Activated T-cell treated with anti-CD3 and anti-CD28 coated beads, Interleukin-2, amount 50 U/mL, for 48 hours (primary cell): Measurements from ENCODE around the gene SPATA2L.

Experiments used
- DNase-seq, 2 experiments: peaks; one replicate each; pipeline ENCODE4 v3.0.0-alpha.2; 2020

Gene SPATA2L, protein sequence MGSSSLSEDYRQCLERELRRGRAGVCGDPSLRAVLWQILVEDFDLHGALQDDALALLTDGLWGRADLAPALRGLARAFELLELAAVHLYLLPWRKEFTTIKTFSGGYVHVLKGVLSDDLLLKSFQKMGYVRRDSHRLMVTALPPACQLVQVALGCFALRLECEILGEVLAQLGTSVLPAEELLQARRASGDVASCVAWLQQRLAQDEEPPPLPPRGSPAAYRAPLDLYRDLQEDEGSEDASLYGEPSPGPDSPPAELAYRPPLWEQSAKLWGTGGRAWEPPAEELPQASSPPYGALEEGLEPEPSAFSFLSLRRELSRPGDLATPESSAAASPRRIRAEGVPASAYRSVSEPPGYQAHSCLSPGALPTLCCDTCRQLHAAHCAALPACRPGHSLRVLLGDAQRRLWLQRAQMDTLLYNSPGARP

DNA sequence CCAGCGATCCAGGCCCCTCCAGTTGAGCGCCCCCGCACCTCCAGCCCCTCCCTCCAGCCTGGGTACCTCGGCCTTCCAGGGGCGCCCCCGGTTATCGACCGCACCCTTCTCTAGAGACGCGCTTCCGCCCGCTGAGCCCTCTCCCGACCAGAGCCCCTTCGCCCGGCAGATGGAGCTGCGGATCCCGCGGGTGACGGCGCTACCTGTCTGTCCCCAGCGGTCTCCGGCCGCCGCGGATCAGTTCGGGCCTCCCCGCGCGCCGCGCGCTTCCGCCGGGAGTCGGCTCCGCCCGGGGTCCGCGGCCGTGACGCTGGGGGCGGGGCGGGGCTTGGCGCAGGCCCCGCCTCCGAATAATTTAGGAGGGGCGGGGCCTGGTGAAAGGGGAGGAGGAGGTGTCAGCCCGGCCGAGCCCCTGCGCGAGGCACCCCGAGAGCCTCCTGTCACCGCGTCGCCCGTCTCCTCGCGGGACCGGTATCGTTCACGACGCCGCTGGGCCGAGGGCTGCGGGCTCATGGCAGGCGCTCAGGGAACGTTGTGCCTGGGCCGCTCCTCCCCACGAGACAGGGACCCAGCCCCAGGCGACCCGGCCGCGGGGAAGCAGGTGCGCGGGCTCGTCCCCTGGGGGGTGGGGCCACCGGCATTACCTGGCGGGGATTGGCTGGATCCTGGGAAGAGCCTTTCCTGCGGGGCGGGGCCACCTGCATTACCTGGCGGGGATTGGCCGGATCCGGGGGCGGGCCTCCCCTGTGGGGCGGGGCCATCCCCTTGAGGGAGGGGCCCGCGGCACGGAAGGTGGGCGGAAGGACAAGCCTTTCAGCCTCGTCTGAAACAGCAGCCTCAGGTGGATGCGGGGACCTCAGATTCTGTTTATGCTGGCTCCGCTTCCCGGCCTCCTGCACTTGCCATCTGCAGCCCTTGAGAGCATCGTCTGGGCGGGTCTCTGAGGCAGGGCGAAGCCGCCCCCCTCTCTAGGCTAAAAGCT lies at the start of gene SPATA2L:
SPATA2L (minus strand) TSS at position 281 of the 982 bp plus-strand sequence. CDS start 473 bp downstream, outside the sequence.
- DNase-seq = peak; percentile 98 to 99

DNA sequence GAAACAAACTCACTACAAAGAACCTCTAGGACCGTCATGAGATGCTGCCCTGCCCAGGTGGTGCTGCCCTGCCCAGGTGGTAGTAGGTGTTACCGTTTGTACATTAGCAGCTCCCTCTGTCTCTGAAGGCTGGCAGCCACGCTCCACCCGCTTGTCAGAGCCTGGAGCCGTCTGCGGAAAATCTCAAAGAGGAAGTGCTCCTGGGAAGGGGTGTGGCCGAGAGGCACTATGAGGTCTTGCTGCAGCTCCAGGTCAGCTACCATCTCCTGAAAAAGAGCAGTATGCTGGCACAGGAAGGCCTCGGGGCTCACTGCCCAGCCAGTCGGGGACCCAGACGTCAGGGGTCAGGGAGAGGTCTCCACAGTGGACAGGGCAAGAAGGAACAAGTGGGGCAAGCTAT lies 48.1 kb upstream of the SPATA2L start:
- DNase-seq = no peak

DNA sequence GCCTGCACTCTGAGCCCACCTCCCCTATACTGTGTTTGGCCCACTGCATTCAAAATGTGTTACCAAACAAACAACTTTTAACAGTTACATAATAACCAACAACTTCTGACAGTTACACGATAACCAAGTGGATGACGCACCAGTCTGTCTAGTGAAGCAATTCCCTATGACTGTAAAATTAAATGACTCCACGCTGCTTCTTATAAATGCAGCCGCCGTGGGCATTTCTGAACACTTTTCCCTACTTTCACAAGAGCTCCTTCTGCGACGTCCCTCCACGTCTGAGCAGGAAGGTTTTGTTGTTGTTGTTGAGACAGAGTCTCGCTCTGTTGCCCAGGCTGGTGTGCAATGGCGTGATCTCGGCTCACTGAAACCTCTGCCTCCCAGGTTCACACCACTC lies 47.4 kb upstream of the SPATA2L start:
- no peak for DNase-seq

DNA sequence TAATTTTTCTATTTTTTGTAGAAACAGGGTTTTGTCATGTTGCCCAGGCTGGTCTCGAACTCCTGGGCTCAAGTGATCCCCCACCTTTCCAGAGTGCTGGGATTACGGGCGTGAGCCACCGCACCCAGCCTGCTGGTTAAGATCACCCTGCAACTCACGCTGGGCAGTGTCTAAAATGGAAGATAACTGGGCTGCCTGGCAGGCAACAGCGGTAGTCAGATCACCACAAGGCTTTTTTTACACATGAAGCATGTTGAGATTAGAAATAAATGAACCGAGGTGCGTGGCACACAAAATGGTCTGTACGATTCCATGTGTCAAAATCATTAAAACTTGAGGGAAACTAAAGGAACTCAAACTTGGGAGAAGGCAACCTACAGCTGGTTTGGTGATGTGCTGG lies 46.6 kb upstream of the SPATA2L start:
- DNase-seq = no peak

DNA sequence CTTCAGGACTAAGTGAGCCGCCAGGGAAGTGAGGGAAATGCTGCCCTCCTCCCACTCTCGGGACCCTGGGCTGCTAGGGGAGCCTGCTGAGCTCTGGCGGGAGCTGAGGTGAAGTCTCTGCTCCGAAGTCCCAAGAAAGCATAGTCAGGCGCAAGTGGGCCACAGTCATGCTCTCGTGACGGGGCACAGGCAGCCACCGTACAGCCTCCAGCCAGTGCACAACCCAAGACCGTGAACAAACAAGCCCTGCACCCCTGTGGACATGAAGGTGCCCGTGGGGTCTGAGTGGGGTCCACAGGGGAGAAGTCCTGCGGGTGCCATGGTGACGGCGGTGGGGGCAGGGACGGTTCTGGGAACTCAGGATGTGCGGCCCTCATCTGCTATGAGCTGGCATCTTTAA lies 44.5 kb upstream of the SPATA2L start:
- no peak for DNase-seq

DNA sequence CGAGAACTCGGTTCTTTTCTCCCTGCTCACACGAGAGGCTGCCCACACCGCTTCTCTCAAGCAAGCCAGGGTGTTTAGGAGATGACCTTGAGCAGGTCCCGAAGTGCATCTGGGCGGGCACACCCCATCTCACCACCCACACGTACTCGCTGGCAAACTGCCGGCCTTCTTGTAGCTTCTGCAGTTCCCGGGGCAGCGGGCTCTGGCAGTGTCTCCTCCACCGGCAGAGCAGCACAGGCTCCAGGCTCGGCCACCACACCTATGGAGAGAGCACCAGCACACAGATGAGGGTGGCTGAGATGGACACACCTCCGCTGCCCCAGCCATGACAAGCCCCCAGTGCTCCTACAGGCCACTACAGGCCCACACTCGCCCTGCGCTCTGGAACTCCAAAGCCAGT lies 43.3 kb upstream of the SPATA2L start:
- DNase-seq = no peak

DNA sequence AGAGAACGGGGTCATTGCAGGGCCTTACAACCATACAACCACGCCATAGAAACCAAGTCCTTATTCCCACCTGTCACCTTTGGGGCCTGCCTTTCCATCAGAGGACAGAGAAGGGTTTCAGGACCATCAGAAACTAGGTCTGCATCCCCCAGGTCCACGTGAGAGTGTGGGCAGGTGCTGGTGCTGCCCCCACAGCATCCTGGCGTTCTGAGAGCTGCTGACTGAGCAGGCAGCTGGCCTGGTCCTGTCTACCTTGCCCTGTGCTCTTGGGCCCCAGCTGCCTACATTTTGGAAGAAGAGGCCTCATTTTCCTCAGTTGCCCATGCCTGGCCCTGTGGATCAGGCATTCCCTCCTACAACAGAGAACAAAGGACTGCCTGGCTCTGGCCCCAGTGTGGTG lies 41.4 kb upstream of the SPATA2L start:
- no peak for DNase-seq

DNA sequence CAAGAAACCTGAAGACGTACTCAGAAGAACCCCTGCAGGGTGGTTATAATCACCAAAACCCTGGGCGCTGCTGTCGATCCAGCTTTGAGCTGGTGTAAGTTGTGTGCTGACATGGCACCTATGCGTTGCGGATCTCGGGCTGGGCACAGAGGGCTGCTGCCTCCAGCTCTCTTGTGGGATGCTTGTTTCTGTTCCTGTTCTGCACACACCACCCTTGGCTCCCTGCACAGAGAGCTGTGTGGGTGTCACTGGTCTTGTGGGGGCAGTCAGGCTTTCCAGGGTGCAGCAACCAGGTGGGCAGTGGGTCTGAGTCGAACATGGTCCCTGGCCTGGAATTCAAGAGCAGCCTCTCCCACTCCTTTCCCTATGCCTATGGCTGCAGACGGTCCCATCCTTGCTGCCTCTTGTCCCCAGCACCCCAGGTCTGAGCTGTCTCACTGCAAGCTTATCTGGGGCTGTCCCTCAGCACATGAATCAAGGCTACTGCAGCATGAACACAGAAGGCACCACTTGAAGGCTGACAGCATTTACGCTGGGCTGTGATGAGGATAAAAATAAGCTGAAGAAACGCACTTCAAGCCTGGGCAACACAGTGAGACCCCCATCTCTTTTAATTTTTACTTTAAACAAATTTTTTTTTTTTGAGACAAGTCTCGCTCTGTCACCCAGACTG lies 40.0 kb upstream of the SPATA2L start:
- no peak for DNase-seq

DNA sequence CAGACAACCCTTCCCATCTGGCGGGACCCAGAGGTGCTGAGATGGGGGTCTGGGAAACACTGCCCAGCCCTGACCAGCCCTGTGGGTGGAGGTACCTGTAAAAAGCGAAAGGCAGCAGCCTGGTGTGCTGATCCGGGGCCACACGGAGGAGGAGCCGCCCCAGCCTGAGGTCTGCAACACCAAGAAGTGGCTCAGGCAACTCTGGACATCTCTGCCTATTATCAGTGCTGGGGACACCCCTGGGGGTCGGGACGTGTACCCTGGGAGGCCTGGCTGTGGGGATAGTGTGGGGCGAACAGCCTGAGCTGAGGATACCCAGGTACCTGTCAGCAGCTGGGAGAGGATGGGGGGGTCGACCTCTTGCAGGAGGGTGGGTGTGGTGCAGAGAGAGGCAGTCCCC lies 37.9 kb upstream of the SPATA2L start:
- DNase-seq = no peak

DNA sequence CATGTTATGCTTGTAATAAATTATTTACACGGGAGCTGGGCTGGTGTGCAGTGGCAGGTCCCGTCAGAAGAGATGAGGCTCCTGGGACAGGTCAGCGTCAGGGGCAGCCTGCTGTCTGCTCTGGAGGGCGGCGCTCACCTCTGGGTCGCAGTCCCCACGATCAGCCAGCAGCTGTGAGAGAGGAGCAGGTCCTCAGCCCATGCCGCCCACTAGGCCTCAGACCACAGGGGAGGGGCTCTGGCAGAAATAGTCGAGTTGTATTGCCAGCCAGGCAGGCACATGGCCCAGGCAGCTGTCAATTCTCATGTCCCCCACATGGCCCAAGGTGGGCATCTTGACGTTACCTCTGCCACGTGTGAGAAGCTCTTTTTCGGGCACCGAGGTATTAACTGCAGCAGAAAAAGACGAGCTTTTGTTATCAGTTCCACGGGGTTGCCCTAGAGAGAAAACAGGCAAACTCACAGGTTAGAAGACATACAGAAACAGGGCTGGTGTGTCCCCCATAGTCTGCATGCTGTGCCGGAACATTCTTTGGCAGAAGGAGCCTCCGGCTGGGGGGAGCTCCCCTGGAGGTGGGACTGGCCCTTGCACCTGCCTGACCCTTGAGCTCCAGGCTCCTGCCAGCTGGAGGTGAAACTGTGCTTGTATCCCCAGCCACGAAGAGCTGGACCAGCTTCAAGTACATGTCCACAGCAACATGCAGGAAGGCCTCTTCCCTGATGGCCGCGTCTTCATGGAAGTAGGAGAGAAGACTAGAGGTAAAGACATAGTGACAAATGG lies 37.2 kb upstream of the SPATA2L start:
- DNase-seq = peak in 1 of 2 experiments; percentile 19

DNA sequence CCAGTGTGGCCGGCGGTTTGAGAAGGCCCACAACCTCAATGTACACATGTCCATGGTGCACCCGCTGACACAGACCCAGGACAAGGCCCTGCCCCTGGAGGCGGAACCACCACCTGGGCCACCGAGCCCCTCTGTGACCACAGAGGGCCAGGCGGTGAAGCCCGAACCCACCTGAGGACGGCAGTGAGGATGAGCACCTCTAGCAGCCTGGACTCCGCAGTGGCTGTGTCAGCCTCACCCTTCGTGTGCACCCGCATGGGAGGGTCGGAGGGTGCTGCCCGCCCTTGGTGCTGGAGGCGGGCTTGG lies 36.5 kb upstream of the SPATA2L start:
- DNase-seq = no peak

DNA sequence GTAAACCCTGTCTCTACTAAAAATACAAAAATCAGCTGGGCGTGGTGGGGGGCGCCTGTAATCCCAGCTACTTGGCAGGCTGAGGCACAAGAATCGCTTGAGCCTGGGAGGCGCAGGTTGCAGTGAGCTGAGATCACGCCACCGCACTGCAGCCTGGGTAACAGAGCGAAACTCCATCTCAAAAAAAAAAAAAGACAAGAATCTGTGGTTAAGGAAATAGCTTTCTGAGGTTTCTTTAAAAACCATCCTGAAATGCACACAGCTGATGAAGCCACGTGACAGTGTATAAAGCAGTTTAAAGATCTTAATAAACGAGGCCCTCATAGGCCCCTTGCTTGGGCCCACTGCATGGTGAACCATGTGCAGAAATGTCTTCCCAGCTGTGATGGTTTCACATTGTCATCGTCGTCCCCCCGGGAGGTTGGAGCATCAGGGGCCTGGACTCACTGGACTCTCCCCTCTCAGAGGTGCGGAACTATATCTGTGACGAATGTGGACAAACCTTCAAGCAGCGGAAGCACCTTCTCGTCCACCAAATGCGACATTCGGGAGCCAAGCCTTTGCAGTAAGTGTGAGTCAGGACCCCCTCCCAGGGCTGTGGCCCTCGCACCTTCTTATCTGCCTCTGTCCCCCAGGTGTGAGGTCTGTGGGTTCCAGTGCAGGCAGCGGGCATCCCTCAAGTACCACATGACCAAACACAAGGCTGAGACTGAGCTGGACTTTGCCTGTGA lies 36.0 kb upstream of the SPATA2L start:
- peak in 1 of 2 experiments; percentile 50 for DNase-seq

DNA sequence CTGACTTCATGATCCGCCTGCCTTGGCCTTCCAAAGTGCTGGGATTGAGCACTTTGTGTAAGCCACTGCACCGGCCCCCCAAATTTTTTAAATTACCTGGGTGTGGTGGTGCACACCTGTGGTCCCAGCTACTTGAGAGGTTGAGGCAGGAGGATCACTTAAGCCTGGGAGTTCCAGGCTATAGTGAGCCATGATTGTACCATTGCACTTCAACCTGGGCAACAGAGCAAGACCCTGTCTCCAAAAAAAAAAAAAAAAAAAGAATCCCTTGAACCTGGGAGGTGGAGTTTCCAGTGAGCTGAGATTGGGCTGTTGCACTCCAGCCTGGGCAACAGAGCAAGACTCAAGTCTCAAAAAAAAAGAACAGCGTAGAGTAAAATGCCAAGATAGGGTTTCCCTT lies 35.0 kb upstream of the SPATA2L start:
- no peak for DNase-seq

DNA sequence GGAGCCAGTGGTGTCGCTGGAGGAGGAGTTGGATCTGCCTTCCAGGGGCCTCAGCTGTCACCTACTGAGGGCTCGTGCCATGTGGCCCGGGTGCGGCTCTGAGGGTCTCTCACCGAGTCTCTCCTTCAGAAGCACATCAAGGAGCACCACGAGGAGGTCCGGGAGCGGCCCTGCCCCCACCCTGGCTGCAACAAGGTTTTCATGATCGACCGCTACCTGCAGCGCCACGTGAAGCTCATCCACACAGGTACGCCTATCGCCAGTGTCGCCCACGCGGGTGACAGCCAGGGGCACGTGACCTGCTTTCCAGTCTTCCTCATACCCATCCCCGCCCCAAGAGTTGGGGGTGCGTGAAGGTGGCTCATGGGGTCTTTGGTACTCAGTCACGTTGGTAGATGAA lies 32.3 kb upstream of the SPATA2L start:
- DNase-seq = no peak

DNA sequence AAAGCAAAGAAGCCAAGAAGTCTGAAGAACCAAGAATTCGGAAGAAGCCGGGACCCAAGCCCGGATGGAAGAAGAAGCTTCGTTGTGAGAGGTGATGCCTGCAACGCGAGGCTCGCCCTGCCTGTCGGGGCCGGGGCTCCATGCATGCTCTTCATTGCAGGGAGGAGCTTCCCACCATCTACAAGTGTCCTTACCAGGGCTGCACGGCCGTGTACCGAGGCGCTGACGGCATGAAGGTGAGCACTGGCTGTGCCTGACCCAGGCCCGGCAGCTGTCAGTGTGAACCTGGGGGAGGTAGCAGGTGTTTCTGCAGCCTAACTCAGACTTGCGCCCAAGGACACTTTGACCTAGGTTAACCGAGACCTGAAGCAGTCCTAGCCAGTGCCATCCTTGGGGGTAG lies 31.8 kb upstream of the SPATA2L start:
- no peak for DNase-seq

DNA sequence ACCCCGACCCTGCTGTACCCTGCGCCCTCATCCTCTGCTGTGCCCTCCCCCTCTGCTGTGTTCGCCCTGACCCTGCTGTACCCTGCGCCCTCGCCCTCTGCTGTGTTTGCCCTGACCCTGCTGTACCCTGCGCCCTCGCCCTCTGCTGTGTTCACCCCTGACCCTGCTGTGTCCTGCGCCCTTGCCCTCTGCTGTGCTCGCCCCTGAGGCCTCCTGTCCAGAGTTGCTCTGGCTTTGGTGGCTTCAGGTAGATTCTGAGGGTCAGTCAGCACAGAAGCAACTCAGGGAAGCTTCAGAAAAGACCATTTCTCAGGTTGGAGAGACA lies 31.4 kb upstream of the SPATA2L start:
- DNase-seq = no peak

DNA sequence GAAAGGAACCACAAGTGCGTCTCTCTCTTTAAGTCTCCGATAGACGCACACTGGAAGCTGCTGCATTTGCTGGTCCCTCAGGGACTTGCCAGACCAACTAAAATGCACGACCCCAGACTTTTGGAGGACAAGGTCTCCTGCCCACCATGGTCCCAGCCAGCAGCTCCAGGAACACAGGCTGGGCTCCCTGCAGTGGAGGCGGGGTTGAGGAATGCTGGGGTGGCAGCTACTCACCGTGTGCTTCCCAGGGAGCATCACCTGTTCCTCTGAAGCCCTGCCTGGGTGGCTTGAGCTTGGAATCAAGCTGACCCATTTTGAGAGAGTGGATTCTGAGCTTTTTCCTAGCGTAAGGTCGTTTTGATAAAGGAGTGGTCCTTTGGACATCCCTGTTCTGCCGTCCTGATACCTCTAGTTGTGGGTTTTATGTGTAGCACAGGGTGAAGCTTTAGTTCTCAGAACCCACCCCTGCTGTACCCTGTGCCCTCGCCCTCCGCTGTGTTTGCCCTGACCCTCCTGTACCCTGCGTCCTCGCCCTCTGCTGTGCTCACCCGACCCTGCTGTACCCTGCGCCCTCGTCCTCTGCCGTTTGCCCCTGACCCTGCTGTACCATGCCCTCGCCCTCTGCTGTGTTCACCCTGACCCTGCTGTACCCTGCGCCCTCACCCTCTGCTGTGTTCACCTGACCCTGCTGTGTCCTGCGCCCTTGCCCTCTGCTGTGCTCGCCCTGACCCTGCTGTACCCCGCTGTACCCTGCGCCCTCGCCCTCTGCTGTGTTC lies 30.8 kb upstream of the SPATA2L start:
- DNase-seq = no peak

DNA sequence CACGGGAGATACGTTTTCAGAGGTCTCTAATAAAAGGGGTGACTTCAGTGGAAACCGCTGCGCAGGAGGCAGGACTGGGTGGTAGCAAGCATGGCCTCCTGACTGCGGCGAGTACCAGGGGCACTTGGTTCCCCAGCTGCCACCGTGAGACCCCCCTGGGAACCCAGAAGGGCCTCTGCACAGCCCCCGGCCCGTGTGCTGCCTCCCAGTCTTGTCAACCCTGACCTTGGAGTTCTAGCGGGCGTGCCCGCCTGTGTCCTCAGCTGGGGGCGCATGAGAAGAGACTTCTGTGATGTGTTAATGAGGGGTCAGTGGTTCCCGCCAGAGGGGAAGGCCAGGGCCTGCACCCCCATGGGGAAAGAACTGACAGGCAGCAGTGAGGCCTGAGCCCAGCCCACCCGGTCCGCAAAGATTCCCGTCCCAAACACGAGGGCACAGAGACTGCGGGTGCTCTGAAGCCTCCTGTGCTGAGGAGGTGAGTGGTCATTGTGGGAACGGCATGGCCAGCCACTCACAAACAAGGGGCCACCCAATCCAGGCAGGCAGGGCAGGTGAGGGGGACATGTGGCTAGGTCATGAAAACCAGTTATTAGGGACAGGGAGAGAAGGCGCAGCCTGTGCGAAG lies 29.2 kb upstream of the SPATA2L start:
- no peak for DNase-seq

DNA sequence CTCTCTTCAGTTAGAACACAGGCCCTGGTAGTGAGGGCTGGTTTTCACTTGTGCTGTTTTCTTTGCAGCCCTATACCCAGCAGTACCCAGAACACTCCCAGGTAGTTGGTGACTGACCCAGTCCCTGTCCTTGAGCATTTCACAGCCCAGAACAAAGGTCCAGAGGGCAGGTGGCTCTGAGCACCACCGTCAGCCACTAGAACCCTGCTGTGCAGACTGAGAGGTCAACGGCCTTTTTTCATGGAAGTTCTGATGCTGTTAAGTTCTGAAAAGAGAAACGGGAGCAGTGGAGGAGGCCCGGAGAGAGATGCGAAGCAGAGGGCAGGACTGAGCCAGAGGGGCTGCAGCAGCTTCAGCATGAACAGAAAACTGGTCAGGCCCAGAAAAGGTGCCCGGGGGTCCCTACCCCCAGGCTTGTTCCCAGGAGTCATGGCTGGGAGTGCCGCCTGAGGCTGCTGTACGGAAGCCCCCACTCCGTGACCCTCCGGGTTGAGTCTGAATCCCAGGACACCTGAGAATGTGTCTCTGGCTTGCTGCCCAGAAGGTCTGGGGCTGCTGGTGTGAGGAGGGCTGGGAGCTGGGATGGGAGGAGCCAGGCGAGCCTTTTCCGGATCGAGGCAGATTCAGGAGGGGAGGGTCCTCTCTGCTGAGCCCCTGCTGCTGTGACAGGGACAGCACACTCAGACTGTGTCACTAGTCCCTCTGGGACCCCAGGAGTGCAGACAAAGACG lies 28.5 kb upstream of the SPATA2L start:
- DNase-seq = no peak

DNA sequence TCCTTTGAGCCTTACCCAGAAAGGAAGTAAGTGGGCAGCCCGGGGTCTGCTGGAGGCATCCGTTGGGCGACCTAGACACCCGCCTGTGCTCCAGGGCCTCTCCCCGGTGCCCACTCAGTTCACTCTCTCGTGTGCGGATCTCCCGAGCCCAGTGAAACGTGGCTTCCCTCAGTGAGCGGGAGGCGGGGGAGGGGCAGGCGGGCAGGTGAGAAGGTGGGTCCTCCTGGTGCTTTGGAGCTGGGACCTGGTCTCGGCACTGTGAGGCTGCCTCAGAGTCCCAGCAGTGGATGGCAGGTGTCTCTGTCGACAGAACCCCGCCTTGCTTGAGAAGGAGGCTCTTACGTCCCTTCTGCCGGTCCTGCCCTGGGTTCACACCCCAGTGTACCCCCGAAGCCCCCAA lies 27.8 kb upstream of the SPATA2L start:
- DNase-seq = peak in 1 of 2 experiments; percentile 16
